ENCODE results near the gene SLC6A7. TPM values are rescaled to one million over a fixed set of nuclear protein-coding genes. Genes with fewer than 3 reads are reported as not detected.
A peak's percentile ranks its signal among the peaks of the same experiment; 100 is the strongest.

The SLC6A7 gene
- total RNA-seq, 4 donors from 2014 or later = not detected

- H3K9me3 ChIP-seq = no peaks in the 10 kb centered on the region
- DNase-seq (ENCODE audit: extremely low spot score) = no peak
- H3K27me3 ChIP-seq = no peaks in the 10 kb centered on the region
- no peaks in the 10 kb centered on the region for H3K36me3 ChIP-seq
- TF ChIP-seq CTCF (IDR thresholded peaks at IDR 0.05) (no peak), POLR2AphosphoS5 (IDR thresholded peaks at IDR 0.05) (peak; percentile 59 to 82)
- peaks cover 59 to 100% (median 98%) of the 10 kb centered on the region in 4 donors for H3K4me1 ChIP-seq
- H3K27ac ChIP-seq (replicated peaks in 1 of 4) = peak overlapping the region; percentile 81 to 90 (median 83)
- H3K4me3 ChIP-seq = peak overlapping the region; percentile 4 to 42 (median 26)
- WGBS = 23% methylated on average over 4 of the region's 4 CpGs
- intact Hi-C loops (cut with DNase I) = no loop called here
These were observed 46.9 kb upstream of the SLC6A7 start for GRCh38 chr5:150142959-150143349.

- intact Hi-C loops (cut with DNase I) = no loop called here
- Histone ChIP-seq H3K4me3 (peak overlapping the region; percentile 4 to 42 (median 26)), H3K4me1 (peaks cover 52 to 100% (median 98%) of the 10 kb centered on the region in 4 donors), H3K27ac (replicated peaks in 1 of 4) (peak overlapping the region; percentile 81 to 90 (median 83)), H3K9me3 (no peaks in the 10 kb centered on the region), H3K36me3 (peaks cover 0 to 3% (median 0%) of the 10 kb centered on the region in 4 donors), H3K27me3 (no peaks in the 10 kb centered on the region)
- WGBS = 41% methylated on average over 19 of the region's 20 CpGs
- TF ChIP-seq POLR2AphosphoS5 (IDR thresholded peaks at IDR 0.05) (peak in 1 of 2 donors; percentile 14), EP300 (IDR thresholded peaks at IDR 0.05) (no peak), POLR2A (IDR thresholded peaks at IDR 0.05; ENCODE audit: low read depth) (peak; percentile 16)
- DNase-seq (ENCODE audit: extremely low spot score) = peak; percentile 95
These were observed 46.3 kb upstream of the SLC6A7 start for GRCh38 chr5:150143350-150144245.

GRCh38 chr5:150144246-150144801 lies 45.5 kb upstream of the SLC6A7 start:
- H3K9me3 ChIP-seq = no peaks in the 10 kb centered on the region
- intact Hi-C loops (cut with DNase I) = no loop called here
- 36% methylated on average over 14 of the region's 14 CpGs for WGBS
- TF ChIP-seq CTCF (IDR thresholded peaks at IDR 0.05) = no peak
- TF ChIP-seq POLR2AphosphoS5 (IDR thresholded peaks at IDR 0.05) = peak in 1 of 2 donors; percentile 54
- no peak for TF ChIP-seq POLR2A (IDR thresholded peaks at IDR 0.05; ENCODE audit: low read depth)
- H3K4me3 ChIP-seq = peak overlapping the region; percentile 4 to 42 (median 26)
- DNase-seq (ENCODE audit: extremely low spot score) = no peak
- peaks cover 0 to 3% (median 0%) of the 10 kb centered on the region in 4 donors for H3K36me3 ChIP-seq
- H3K27ac ChIP-seq (replicated peaks in 1 of 4) = peak overlapping the region; percentile 81 to 90 (median 83)
- no peaks in the 10 kb centered on the region for H3K27me3 ChIP-seq
- H3K4me1 ChIP-seq = peaks cover 49 to 100% (median 98%) of the 10 kb centered on the region in 4 donors

- DNase-seq (ENCODE audit: extremely low spot score) = no peak
- no peaks in the 10 kb centered on the region for H3K27me3 ChIP-seq
- peaks cover 44 to 100% (median 98%) of the 10 kb centered on the region in 4 donors for H3K4me1 ChIP-seq
- no peaks in the 10 kb centered on the region for H3K9me3 ChIP-seq
- H3K4me3 ChIP-seq = peak overlapping the region; percentile 4 to 42 (median 26)
- peaks cover 0 to 3% (median 0%) of the 10 kb centered on the region in 4 donors for H3K36me3 ChIP-seq
- TF ChIP-seq POLR2A (IDR thresholded peaks at IDR 0.05; ENCODE audit: low read depth) (no peak), EP300 (IDR thresholded peaks at IDR 0.05) (no peak), POLR2AphosphoS5 (IDR thresholded peaks at IDR 0.05) (no peak), CTCF (IDR thresholded peaks at IDR 0.05) (no peak)
- 48% methylated on average over 3 of the region's 4 CpGs for WGBS
- intact Hi-C loops (cut with DNase I) = no loop called here
- peak overlapping the region; percentile 81 to 90 (median 83) for H3K27ac ChIP-seq (replicated peaks in 1 of 4)
These were observed 45.0 kb upstream of the SLC6A7 start for GRCh38 chr5:150144879-150145278.

GRCh38 chr5:150146235-150146634 lies 43.6 kb upstream of the SLC6A7 start:
- H3K4me3 ChIP-seq = no peak overlapping the region
- intact Hi-C loops (cut with DNase I) = no loop called here
- no peaks in the 10 kb centered on the region for H3K27me3 ChIP-seq
- DNase-seq (ENCODE audit: extremely low spot score) = no peak
- TF ChIP-seq EP300 (IDR thresholded peaks at IDR 0.05) = no peak
- no peak for TF ChIP-seq POLR2A (IDR thresholded peaks at IDR 0.05; ENCODE audit: low read depth)
- TF ChIP-seq POLR2AphosphoS5 (IDR thresholded peaks at IDR 0.05) = no peak
- TF ChIP-seq CTCF (IDR thresholded peaks at IDR 0.05) = no peak
- H3K9me3 ChIP-seq = no peaks in the 10 kb centered on the region
- H3K4me1 ChIP-seq = peaks cover 30 to 100% (median 98%) of the 10 kb centered on the region in 4 donors
- H3K36me3 ChIP-seq = peaks cover 0 to 3% (median under 1%) of the 10 kb centered on the region in 4 donors
- 86% methylated on average over 5 of the region's 5 CpGs for WGBS
- H3K27ac ChIP-seq (replicated peaks in 1 of 4) = peak overlapping the region; percentile 66 to 90 (median 82)
